Measurements from ENCODE around the gene LRRC8E.

Gene LRRC8E

GRCh38 chr19:7844405-7844804 lies 43.9 kb upstream of the LRRC8E start:
- no peak overlapping the region for H3K4me3 ChIP-seq (ENCODE audit: low read length)
- no peak for TF ChIP-seq CTCF (conservative IDR thresholded peaks at IDR 0.05; ENCODE audit: low read depth, low read length)
- no peak for DNase-seq (ENCODE audit: low read depth)

DNA sequence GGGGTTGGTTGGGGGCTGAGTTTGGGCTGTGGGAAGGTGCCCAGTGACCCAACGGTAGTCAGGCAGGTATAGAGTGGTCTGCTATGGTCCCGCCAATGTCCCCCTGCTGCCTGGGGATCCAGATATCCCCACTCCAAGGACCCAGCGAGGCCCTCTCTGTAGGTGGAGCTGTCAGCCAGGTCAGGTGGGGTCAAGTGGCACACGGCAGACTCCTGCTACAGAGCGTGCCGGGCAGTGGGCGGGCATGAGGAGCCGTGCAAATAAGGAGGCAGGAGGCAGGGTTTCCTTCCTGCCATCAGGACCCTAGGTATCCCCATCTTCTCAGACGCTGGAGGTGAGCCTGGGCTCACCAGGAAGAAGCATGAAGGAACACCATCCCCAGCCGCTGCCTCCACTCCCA lies 43.4 kb upstream of the LRRC8E start:
- H3K4me3 ChIP-seq (ENCODE audit: low read length), result no peak overlapping the region
- DNase-seq (ENCODE audit: low read depth), result no peak
- TF ChIP-seq CTCF (conservative IDR thresholded peaks at IDR 0.05; ENCODE audit: low read depth, low read length), result no peak

- H3K4me3 ChIP-seq (ENCODE audit: low read length), result no peak overlapping the region
- TF ChIP-seq CTCF (conservative IDR thresholded peaks at IDR 0.05; ENCODE audit: low read depth, low read length), result no peak
- no peak for DNase-seq (ENCODE audit: low read depth)
These were observed 42.7 kb upstream of the LRRC8E start for GRCh38 chr19:7845390-7846154.

- H3K4me3 ChIP-seq (ENCODE audit: low read length), result no peak overlapping the region
- TF ChIP-seq CTCF (conservative IDR thresholded peaks at IDR 0.05; ENCODE audit: low read depth, low read length), result no peak
- DNase-seq (ENCODE audit: low read depth), result no peak
These were observed 42.1 kb upstream of the LRRC8E start for GRCh38 chr19:7846155-7846646.

- TF ChIP-seq CTCF (conservative IDR thresholded peaks at IDR 0.05; ENCODE audit: low read depth, low read length), result no peak
- DNase-seq (ENCODE audit: low read depth), result no peak
- no peak overlapping the region for H3K4me3 ChIP-seq (ENCODE audit: low read length)
These were observed 40.6 kb upstream of the LRRC8E start for GRCh38 chr19:7847664-7848063.

DNA sequence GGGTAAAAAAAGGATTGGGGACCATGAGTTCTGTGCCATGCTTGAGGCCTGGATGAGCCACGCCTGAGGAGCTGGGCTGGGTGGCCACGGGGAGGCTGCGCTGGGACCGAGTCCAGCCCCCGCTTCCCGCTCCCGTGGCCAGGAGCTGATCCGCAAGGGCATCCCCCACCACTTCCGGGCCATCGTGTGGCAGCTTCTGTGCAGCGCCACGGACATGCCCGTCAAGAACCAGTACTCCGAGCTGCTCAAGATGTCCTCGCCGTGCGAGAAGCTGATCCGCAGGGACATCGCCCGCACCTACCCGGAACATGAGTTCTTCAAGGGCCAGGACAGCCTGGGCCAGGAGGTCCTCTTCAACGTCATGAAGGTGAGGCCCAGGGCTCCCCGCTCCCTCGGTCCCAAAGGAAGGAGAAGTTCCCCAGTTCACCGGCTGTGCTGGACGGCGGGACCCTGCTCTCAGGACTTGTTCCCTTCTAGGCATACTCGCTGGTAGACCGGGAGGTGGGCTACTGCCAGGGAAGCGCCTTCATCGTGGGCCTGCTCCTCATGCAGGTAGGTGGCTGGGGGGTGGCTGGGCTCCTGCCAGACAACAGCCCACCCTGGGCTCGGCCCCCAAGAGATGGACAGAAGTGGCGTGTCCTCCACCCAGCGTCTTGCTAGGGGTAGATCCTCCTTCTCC lies 39.4 kb upstream of the LRRC8E start:
- H3K4me3 ChIP-seq (ENCODE audit: low read length), result no peak overlapping the region
- TF ChIP-seq CTCF (conservative IDR thresholded peaks at IDR 0.05; ENCODE audit: low read depth, low read length), result no peak
- DNase-seq (ENCODE audit: low read depth), result no peak

- H3K4me3 ChIP-seq (ENCODE audit: low read length), result no peak overlapping the region
- DNase-seq (ENCODE audit: low read depth), result no peak
- TF ChIP-seq CTCF (conservative IDR thresholded peaks at IDR 0.05; ENCODE audit: low read depth, low read length), result no peak
These were observed 38.7 kb upstream of the LRRC8E start for GRCh38 chr19:7849631-7849999.

Data from retinal pigment epithelial cell (primary cell).